H9 (cell line): ENCODE data around the gene POT1. TPM values are rescaled to one million over a fixed set of nuclear protein-coding genes. Genes with fewer than 3 reads are reported as not detected.
"Not testable (repeated sequence)": the region's sequence is repeated elsewhere in the genome, so short reads cannot be mapped to it uniquely, and the experiment has no call there.

ENCODE experiments used
- DNase-seq: peaks from one replicate; pipeline ENCODE4 v3.0.0-alpha.2; 2017
- H2AFZ ChIP-seq: one replicate; pipeline ENCODE4 v1.6.1; 2013; ENCODE audit warnings: mild to moderate bottlenecking, low read length, control low read depth, moderate library complexity
- H2AK5ac ChIP-seq: 2 replicates; pipeline ENCODE4 v1.6.1; 2013; ENCODE audit warnings: low read length, control low read depth, mixed read lengths; ENCODE audit not compliant: insufficient read length
- H2BK120ac ChIP-seq: one replicate; pipeline ENCODE4 v1.6.1; 2013; ENCODE audit warnings: low read depth, mild to moderate bottlenecking, low read length, control low read depth, inconsistent platforms; ENCODE audit not compliant: poor library complexity, severe bottlenecking
- H2BK12ac ChIP-seq: 2 replicates; pipeline ENCODE4 v1.6.1; 2013; ENCODE audit warnings: low read length, control low read depth, mixed read lengths, low read depth; ENCODE audit not compliant: insufficient read length
- H2BK15ac ChIP-seq: 2 replicates; pipeline ENCODE4 v1.6.1; 2013; ENCODE audit warnings: low read depth, low read length, control low read depth
- H2BK20ac ChIP-seq: one replicate; pipeline ENCODE4 v1.6.1; 2013; ENCODE audit warnings: low read depth, mild to moderate bottlenecking, low read length, control low read depth, inconsistent platforms; ENCODE audit not compliant: poor library complexity, severe bottlenecking
- H2BK5ac ChIP-seq: 2 replicates; pipeline ENCODE4 v1.6.1; 2013; ENCODE audit warnings: low read length, control low read depth, mixed read lengths; ENCODE audit not compliant: insufficient read length
- H3K14ac ChIP-seq: 2 replicates; pipeline ENCODE4 v1.6.1; 2013; ENCODE audit warnings: low read length, control low read depth; ENCODE audit not compliant: insufficient read depth
- H3K18ac ChIP-seq: 2 replicates; pipeline ENCODE4 v1.6.1; 2013; ENCODE audit warnings: low read depth, mild to moderate bottlenecking, mixed read lengths, low read length, control low read depth; ENCODE audit not compliant: insufficient read length
- H3K23ac ChIP-seq: 2 replicates; pipeline ENCODE4 v1.6.1; 2013; ENCODE audit warnings: low read length, control low read depth, mixed read lengths, low read depth; ENCODE audit not compliant: insufficient read length
- H3K23me2 ChIP-seq: 2 replicates; pipeline ENCODE4 v1.6.1; 2013; ENCODE audit warnings: low read depth, mild to moderate bottlenecking, mixed read lengths, low read length, control low read depth; ENCODE audit not compliant: insufficient read length, poor library complexity, severe bottlenecking
- H3K27ac ChIP-seq: 2 replicates; pipeline ENCODE4 v1.5.1; 2013; ENCODE audit warnings: low read length, control low read depth, mixed read lengths, low read depth; ENCODE audit not compliant: insufficient read length
- H3K27me3 ChIP-seq: 2 replicates; pipeline ENCODE4 v1.6.1; 2013; ENCODE audit warnings: low read length, control low read depth, inconsistent platforms; ENCODE audit not compliant: insufficient read depth
- H3K4ac ChIP-seq: 2 replicates; pipeline ENCODE4 v1.6.1; 2013; ENCODE audit warnings: low read depth, mild to moderate bottlenecking, control low read depth, inconsistent platforms, low read length, moderate library complexity
- H3K4me1 ChIP-seq: 2 replicates; pipeline ENCODE4 v1.6.1; 2013; ENCODE audit warnings: low read length, control low read depth, inconsistent platforms; ENCODE audit not compliant: insufficient read depth
- H3K4me2 ChIP-seq: 2 replicates; pipeline ENCODE4 v1.6.1; 2013; ENCODE audit warnings: low read length, control low read depth, mixed read lengths; ENCODE audit not compliant: insufficient read length, insufficient read depth
- H3K56ac ChIP-seq: 2 replicates; pipeline ENCODE4 v1.6.1; 2013; ENCODE audit warnings: low read depth, mild to moderate bottlenecking, mixed read lengths, low read length, control low read depth; ENCODE audit not compliant: insufficient read length
- H3K79me1 ChIP-seq: 2 replicates; pipeline ENCODE4 v1.6.1; 2013; ENCODE audit warnings: low read depth, mild to moderate bottlenecking, moderate library complexity, low read length, control low read depth, inconsistent platforms; ENCODE audit not compliant: insufficient read depth, poor library complexity, severe bottlenecking
- H3K79me2 ChIP-seq: 2 replicates; pipeline ENCODE4 v1.6.1; 2013; ENCODE audit warnings: low read length, control low read depth, inconsistent platforms; ENCODE audit not compliant: insufficient read depth
- H3K9ac ChIP-seq: 2 replicates; pipeline ENCODE4 v1.6.1; 2013; ENCODE audit warnings: low read length, control low read depth, mixed read lengths; ENCODE audit not compliant: insufficient read length; ENCODE audit errors: extremely low read depth
- H3K9me3 ChIP-seq: one replicate; pipeline ENCODE4 v1.6.1; 2013; ENCODE audit warnings: low read depth, low read length, inconsistent platforms; ENCODE audit not compliant: control insufficient read depth
- H3T11ph ChIP-seq: one replicate; pipeline ENCODE4 v1.6.1; 2013; ENCODE audit warnings: mild to moderate bottlenecking, low read length, control low read depth, inconsistent platforms
- H4K20me1 ChIP-seq: one replicate; pipeline ENCODE4 v1.6.1; 2013; ENCODE audit not compliant: control insufficient read depth, insufficient read length, insufficient read depth
- H4K5ac ChIP-seq: 2 replicates; pipeline ENCODE4 v1.6.1; 2013; ENCODE audit warnings: low read depth, mild to moderate bottlenecking, mixed read lengths, low read length, control low read depth; ENCODE audit not compliant: insufficient read length
- H4K8ac ChIP-seq: replicated peaks from 2 replicates; pipeline ENCODE4 v1.6.1; 2013; ENCODE audit warnings: low read length, control low read depth, mixed read lengths, low read depth; ENCODE audit not compliant: insufficient read length
- H4K91ac ChIP-seq: 2 replicates; pipeline ENCODE4 v1.6.1; 2013; ENCODE audit warnings: low read depth, mild to moderate bottlenecking, moderate library complexity, mixed read lengths, low read length, control low read depth; ENCODE audit not compliant: insufficient read length
- H3K27ac Mint-ChIP-seq, 3 experiments: 2 replicates in 2 of 3; 3 replicates in 1 of 3; pipeline ENCODE4 v1.8.0; 2020 to 2021; ENCODE audit warnings: mixed read lengths in 3 of 3, mild to moderate bottlenecking in 1 of 3, moderate library complexity in 1 of 3
- H3K27me3 Mint-ChIP-seq: 2 replicates; pipeline ENCODE4 v1.8.0; 2021; ENCODE audit warnings: low read depth, mild to moderate bottlenecking, moderate library complexity, mixed read lengths
- H3K36me3 Mint-ChIP-seq, 3 experiments: 2 replicates in 2 of 3; 3 replicates in 1 of 3; pipeline ENCODE4 v1.8.0; 2020 to 2021; ENCODE audit warnings: low read depth in 3 of 3, mixed read lengths in 3 of 3; ENCODE audit not compliant: insufficient read depth in 1 of 3
- H3K4me1 Mint-ChIP-seq, 2 experiments: 2 replicates each; pipeline ENCODE4 v1.8.0; 2020; ENCODE audit warnings: mixed read lengths in 2 of 2
- H3K4me3 Mint-ChIP-seq, 2 experiments: 2 replicates in 1 of 2; 3 replicates in 1 of 2; pipeline ENCODE4 v1.8.0; 2020 to 2021; ENCODE audit warnings: mild to moderate bottlenecking in 2 of 2, mixed read lengths in 2 of 2, moderate library complexity in 1 of 2
- H3K9me3 Mint-ChIP-seq, 2 experiments: 2 replicates in 1 of 2; 3 replicates in 1 of 2; pipeline ENCODE4 v1.8.0; 2020; ENCODE audit warnings: mild to moderate bottlenecking in 2 of 2, mixed read lengths in 2 of 2, moderate library complexity in 1 of 2
- WGBS: extraction: QIAGEN DNeasy Blood & Tissue Kit; methylation state at CpG from one replicate; pipeline ENCODE4 v1.1.7; 2013; ENCODE audit warnings: missing lambda C conversion rate, low lambda C conversion rate, mixed read lengths; ENCODE audit not compliant: insufficient read length; ENCODE audit errors: extremely low coverage; 5-methylcytosine and 5-hydroxymethylcytosine counted together
- long read RNA-seq: library from polyadenylated mRNA; unstranded; transcript quantifications from one replicate; pipeline ENCODE4 v2.0.0, GENCODE V29; 2020
- total RNA-seq: library from RNA; stranded (reverse); gene quantifications from 2 replicates; pipeline ENCODE4 v1.2.1, GENCODE V29; 2021
- TF ChIP-seq, protein P1 (sequence below): fragments of 200-600 bp; sonication (generic); conservative IDR thresholded peaks from 3 replicates; pipeline ENCODE4 v1.8.0; 2021; ENCODE audit warnings: antibody characterized with exemption, mild to moderate bottlenecking

POT1 gene, protein sequence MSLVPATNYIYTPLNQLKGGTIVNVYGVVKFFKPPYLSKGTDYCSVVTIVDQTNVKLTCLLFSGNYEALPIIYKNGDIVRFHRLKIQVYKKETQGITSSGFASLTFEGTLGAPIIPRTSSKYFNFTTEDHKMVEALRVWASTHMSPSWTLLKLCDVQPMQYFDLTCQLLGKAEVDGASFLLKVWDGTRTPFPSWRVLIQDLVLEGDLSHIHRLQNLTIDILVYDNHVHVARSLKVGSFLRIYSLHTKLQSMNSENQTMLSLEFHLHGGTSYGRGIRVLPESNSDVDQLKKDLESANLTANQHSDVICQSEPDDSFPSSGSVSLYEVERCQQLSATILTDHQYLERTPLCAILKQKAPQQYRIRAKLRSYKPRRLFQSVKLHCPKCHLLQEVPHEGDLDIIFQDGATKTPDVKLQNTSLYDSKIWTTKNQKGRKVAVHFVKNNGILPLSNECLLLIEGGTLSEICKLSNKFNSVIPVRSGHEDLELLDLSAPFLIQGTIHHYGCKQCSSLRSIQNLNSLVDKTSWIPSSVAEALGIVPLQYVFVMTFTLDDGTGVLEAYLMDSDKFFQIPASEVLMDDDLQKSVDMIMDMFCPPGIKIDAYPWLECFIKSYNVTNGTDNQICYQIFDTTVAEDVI
- total RNA-seq, result 22.0 and 23.4 TPM in 2 replicates
- long read RNA-seq, full-length matches to known transcripts, result 32 of 79 reads
- long read RNA-seq, partial matches to known transcripts, result 16 of 79 reads
- long read RNA-seq, other reads (novel, unspliced or antisense), result 31 of 79 reads

DNA sequence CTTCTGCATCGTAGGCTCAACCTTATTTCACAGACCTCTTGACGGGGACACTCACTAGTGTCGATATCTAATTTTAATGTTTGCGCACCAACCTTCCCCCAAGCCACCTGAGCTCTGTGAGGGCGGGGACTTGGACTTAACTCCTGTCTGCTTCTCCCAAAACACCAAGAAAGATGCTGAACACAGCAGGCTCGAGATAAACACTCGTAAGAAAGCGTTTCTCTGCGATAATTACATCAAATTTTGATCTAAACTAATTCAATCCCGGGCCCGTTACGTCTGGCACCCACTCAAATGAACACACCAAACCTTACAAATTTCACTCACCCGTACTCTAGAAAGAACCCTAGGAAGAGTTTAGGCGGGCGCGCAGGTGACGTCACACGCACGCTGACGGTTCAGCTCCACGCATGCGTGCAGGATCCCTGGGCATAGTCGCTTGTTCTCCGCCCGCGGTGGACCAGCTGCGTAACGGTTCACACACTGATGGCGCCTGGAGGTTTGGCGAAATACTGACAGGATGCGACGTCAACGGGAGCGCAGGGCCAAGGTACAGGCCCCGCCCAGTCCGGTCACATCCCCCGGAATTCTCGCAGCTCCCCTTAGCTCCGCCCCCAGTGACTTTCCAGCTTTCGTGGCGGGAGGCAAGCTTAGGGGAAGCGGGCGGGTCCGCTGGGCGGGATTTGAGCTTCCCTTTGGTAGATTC, at the start of gene POT1:
Gene POT1 (minus strand): TSS at position 359 of the 706 bp plus-strand sequence. CDS start 32,652 bp downstream, outside the sequence.
- Mint-ChIP-seq H3K36me3 (peaks cover 0 to 6% (median 2%) of the 10 kb centered on the region in 3 experiments; a peak in 3 of 7 replicates), H3K4me1 (peaks cover 6 to 11% of the 10 kb centered on the region in 2 experiments), H3K27me3 (peaks cover 3% of the 10 kb centered on the region; the same call in 1 of the 2 replicates), H3K9me3 (no peaks in the 10 kb centered on the region), H3K4me3 (peak within 1 kb of the TSS; percentile 95 to 97), H3K27ac (peak within 1 kb of the TSS; percentile 96 to 100 (median 99))
- no peak within 1 kb of the TSS for H4K91ac ChIP-seq
- no CpG with 5 or more reads among the region's 45 CpGs for WGBS
- peak; percentile 99 for DNase-seq
- no peak within 1 kb of the TSS for H2AFZ ChIP-seq
- H2BK20ac ChIP-seq, result no peak within 1 kb of the TSS
- H3K23ac ChIP-seq, result no peak within 1 kb of the TSS
- H3K79me1 ChIP-seq, result no peaks in the 10 kb centered on the region
- no peaks in the 10 kb centered on the region for H3K23me2 ChIP-seq
- TF ChIP-seq, protein P1, sequence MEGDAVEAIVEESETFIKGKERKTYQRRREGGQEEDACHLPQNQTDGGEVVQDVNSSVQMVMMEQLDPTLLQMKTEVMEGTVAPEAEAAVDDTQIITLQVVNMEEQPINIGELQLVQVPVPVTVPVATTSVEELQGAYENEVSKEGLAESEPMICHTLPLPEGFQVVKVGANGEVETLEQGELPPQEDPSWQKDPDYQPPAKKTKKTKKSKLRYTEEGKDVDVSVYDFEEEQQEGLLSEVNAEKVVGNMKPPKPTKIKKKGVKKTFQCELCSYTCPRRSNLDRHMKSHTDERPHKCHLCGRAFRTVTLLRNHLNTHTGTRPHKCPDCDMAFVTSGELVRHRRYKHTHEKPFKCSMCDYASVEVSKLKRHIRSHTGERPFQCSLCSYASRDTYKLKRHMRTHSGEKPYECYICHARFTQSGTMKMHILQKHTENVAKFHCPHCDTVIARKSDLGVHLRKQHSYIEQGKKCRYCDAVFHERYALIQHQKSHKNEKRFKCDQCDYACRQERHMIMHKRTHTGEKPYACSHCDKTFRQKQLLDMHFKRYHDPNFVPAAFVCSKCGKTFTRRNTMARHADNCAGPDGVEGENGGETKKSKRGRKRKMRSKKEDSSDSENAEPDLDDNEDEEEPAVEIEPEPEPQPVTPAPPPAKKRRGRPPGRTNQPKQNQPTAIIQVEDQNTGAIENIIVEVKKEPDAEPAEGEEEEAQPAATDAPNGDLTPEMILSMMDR, result no peak
- no peaks in the 10 kb centered on the region for H3K9me3 ChIP-seq
- H3T11ph ChIP-seq, result no peak within 1 kb of the TSS
- no peaks in the 10 kb centered on the region for H4K20me1 ChIP-seq
- no peaks in the 10 kb centered on the region for H3K4me1 ChIP-seq
- no peak within 1 kb of the TSS for H2BK120ac ChIP-seq
- H3K56ac ChIP-seq, result no peak within 1 kb of the TSS
- no peak within 1 kb of the TSS for H3K27ac ChIP-seq
- H2BK15ac ChIP-seq, result no peak within 1 kb of the TSS
- H2BK12ac ChIP-seq, result no peak within 1 kb of the TSS
- no peak within 1 kb of the TSS for H4K8ac ChIP-seq
- H3K4ac ChIP-seq, result no peak within 1 kb of the TSS
- no peak within 1 kb of the TSS for H2AK5ac ChIP-seq
- H4K5ac ChIP-seq, result no peak within 1 kb of the TSS
- H3K9ac ChIP-seq, result peak within 1 kb of the TSS; percentile 75
- no peaks in the 10 kb centered on the region for H3K27me3 ChIP-seq
- H3K18ac ChIP-seq, result peak within 1 kb of the TSS; percentile 40
- H3K4me2 ChIP-seq, result peak within 1 kb of the TSS; percentile 66
- no peak within 1 kb of the TSS for H2BK5ac ChIP-seq
- H3K79me2 ChIP-seq, result 0 out of 2 replicates have a peak, but pooled peaks cover 3% of the 10 kb centered on the region
- H3K14ac ChIP-seq, result no peak within 1 kb of the TSS

DNA sequence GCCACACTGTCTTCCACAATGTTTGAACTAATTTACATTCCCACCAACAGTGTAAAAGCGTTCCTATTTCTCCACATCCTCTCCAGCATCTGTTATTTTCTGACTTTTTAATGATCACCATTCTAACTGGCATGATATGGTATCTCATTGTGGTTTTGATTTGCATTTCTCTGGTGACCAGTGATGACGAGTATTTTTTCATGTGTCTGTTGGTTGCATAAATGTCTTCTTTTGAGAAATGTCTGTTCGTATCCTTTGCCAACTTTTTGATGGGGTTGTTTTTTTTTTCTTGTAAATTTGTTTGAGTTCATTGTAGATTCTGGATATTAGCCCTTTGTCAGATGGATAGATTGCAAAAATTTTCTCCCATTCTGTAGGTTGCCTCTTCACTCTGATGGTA, 45.5 kb upstream of the POT1 start:
- not testable (repeated sequence) for DNase-seq, H3K23ac ChIP-seq, H3K56ac ChIP-seq, H2BK120ac ChIP-seq, H3K9me3 Mint-ChIP-seq, H4K8ac ChIP-seq, H3T11ph ChIP-seq, H2BK20ac ChIP-seq, H3K27me3 ChIP-seq, H3K4me1 Mint-ChIP-seq, H2BK15ac ChIP-seq, H3K18ac ChIP-seq, H2BK12ac ChIP-seq, H2AFZ ChIP-seq, H4K91ac ChIP-seq, H3K79me1 ChIP-seq, H4K20me1 ChIP-seq, H3K9me3 ChIP-seq, H3K27ac Mint-ChIP-seq, H3K4me1 ChIP-seq, H3K23me2 ChIP-seq, H3K4me2 ChIP-seq, H4K5ac ChIP-seq, H3K14ac ChIP-seq, H3K79me2 ChIP-seq, H3K9ac ChIP-seq, H3K4ac ChIP-seq, H3K27me3 Mint-ChIP-seq, H3K4me3 Mint-ChIP-seq, H2AK5ac ChIP-seq, H3K27ac ChIP-seq, H3K36me3 Mint-ChIP-seq, H2BK5ac ChIP-seq
- no CpG with 5 or more reads among the region's 3 CpGs for WGBS
